ENCODE results near the gene COX7A1. TPM values are rescaled to one million over a fixed set of nuclear protein-coding genes. Genes with fewer than 3 reads are reported as not detected.
A peak's percentile ranks its signal among the peaks of the same experiment; 100 is the strongest.

The COX7A1 gene
- total RNA-seq, 1 donor from 2014 or later = not detected

DNA sequence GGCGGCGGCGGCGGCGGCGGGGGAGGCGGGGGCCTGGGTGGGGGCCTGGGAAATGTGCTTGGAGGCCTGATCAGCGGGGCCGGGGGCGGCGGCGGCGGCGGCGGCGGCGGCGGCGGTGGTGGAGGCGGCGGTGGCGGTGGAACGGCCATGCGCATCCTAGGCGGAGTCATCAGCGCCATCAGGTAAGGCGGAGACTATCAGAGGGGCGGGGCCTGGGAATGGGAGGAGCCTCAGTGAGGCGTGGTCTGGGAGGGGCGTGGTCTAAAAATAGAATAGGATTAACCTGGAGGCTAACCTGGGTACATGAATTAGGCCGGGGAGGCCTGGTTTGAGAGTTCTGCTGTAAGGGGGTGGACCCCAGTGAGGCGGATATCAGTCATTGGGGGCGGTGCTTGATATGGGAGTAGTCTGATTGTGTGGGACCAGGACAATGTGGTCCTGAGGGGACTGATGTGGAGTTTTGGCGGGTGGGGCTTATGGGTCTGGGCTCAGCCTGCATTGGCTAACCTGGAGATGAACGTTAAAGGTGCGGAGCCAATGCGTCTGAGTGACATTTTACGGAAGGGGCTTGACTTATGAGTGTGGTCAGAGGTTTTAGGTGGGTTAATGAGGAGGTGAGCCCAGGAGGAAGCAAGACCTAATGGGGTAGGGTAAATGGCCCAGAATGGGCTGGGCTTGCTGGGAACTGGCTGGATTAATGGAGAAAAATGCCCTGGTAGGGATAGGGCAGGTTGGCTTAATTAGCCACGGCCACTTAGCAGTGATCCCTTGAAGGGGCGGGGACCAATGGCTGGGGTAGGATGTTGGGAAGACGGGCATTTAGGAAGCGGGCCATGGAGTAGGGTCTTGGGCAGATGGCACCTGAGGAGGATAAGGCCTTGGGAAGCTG, 11.0 kb downstream of the COX7A1 start:
- ATAC-seq (ENCODE audit: low read depth) (peak; percentile 78), DNase-seq (peak; percentile 84)
- TF ChIP-seq, protein P1, sequence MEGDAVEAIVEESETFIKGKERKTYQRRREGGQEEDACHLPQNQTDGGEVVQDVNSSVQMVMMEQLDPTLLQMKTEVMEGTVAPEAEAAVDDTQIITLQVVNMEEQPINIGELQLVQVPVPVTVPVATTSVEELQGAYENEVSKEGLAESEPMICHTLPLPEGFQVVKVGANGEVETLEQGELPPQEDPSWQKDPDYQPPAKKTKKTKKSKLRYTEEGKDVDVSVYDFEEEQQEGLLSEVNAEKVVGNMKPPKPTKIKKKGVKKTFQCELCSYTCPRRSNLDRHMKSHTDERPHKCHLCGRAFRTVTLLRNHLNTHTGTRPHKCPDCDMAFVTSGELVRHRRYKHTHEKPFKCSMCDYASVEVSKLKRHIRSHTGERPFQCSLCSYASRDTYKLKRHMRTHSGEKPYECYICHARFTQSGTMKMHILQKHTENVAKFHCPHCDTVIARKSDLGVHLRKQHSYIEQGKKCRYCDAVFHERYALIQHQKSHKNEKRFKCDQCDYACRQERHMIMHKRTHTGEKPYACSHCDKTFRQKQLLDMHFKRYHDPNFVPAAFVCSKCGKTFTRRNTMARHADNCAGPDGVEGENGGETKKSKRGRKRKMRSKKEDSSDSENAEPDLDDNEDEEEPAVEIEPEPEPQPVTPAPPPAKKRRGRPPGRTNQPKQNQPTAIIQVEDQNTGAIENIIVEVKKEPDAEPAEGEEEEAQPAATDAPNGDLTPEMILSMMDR (IDR thresholded peaks at IDR 0.05) = no peak
- H3K27me3 Mint-ChIP-seq = no peaks in the 10 kb centered on the region
- CTCF ChIA-PET = no interaction called here
- peak overlapping the region; percentile 97 for H3K4me3 Mint-ChIP-seq
- H3K9me3 Mint-ChIP-seq = no peaks in the 10 kb centered on the region
- peaks cover 16% of the 10 kb centered on the region for H3K4me1 Mint-ChIP-seq
- H3K27ac Mint-ChIP-seq = peak overlapping the region; percentile 97
- POLR2A ChIA-PET = interaction anchor here (0.7 to 3.6 kb wide), 6 partner anchors 12 to 1024 kb away, joined by 3 to 65 read pairs (median 10); partner anchors contain the start of genes POLR2I, TBCB, THAP8 and ZNF146
- peaks cover 46% of the 10 kb centered on the region for H3K36me3 Mint-ChIP-seq (ENCODE audit: low read depth)
- intact Hi-C loops (cut with micrococcal nuclease) = loop anchor here (2.0 to 5.0 kb wide), 2 partner anchors 242 to 1464 kb away; partner anchors contain the start of genes SCGB2B2 and ZNF302

DNA sequence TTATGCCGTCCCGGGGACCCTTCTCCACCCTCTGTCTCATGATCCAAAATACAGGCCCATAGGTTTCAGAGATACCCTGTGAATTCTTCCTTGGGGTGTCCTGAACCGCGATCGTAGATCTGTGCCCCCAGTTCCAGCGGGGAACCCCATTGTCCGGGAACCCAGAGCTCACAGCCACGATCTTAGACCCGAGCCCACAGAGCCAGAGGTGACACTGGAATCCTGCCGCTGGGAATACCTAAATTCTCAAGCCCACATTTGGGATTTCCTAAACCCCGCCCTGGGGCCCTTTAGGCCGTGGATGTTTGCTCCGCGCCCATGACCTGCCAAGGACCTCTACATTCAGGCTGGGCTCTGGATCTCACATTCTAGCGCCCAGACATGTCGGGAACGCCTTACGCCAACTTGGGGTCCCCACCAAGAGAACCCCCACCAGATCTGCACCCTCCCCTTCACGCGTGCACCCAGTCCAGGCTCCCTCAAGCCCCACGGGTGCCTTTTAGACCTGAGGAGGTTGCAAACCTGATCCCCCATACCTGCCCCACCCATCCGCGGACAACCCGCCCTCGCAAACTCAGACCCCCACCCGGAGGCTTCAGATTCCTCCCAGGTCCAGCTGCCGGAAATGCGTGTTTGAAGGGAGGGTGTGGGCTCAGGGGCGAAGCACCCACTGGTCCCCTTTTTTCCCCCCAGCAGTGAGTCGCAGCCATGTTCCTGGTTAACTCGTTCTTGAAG, 11.8 kb downstream of the COX7A1 start:
- Mint-ChIP-seq H3K27ac (peak overlapping the region; percentile 97), H3K36me3 (ENCODE audit: low read depth) (peaks cover 38% of the 10 kb centered on the region), H3K9me3 (no peaks in the 10 kb centered on the region), H3K4me1 (peaks cover 16% of the 10 kb centered on the region), H3K27me3 (no peaks in the 10 kb centered on the region), H3K4me3 (peak overlapping the region; percentile 97)
- ChIA-PET CTCF (interaction anchor here (1.2 kb wide), 2 partner anchors 13 to 28 kb away, joined by 3 to 12 read pairs; no protein-coding TSS in a partner anchor), POLR2A (interaction anchor here (0.7 to 3.6 kb wide), 8 partner anchors 11 to 1024 kb away, joined by 3 to 65 read pairs (median 6); partner anchors contain the start of genes POLR2I, TBCB, THAP8 and ZNF146)
- DNase-seq = no peak
- intact Hi-C loops (cut with micrococcal nuclease) = loop anchor here (1.0 to 5.0 kb wide), 4 partner anchors 86 to 1463 kb away; partner anchors contain the start of genes ALKBH6, SCGB2B2, THAP8 and WDR62
- ATAC-seq (ENCODE audit: low read depth) = peak; percentile 9
- TF ChIP-seq, protein P1 (IDR thresholded peaks at IDR 0.05) = no peak

DNA sequence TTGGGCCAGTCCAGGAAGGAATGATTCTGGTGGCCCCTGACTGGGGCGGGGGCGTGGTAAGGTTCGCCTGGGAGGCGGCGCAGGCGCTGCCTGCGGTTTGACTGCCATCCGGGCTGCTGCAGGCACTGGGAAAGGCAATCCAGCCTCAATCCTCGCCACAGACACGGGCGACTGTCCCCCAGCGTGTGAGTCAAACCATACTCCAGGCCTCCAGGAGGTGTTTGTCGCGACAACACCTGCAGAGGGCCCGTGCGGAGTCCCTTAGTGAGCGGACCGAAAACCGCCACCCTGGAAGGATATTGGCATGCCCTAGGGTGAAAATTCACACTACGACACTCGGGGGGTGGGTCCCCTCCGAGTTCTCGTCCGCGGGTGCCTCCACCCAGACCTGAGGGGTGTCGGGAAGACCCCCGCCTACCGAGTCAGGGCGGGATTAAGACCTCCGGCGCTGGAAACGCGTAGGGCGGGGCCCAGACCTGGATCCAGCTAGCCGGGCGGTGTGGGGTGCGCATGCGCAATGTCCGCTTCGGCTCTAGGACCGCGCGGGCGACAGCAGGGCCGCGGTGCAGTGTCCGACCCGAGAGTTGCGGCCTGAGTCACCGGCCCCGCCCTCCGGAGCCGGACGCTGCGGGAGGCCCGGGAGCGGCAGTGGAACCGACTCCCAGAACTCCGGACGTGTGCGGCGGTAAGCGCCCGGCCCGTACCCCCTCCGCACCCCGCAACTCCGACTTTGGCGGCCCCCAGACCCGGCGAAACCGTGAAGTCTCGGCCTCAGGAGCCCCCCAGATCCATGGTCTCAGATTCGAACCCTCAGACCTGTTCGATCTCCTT, 12.6 kb downstream of the COX7A1 start, which contains the start of gene CAPNS1:
Gene CAPNS1, plus strand, starts transcription at position 594 of the 831 bp plus-strand sequence. CDS start 946 bp downstream, outside the sequence.
- H3K36me3 Mint-ChIP-seq (ENCODE audit: low read depth) = peaks cover 34% of the 10 kb centered on the region
- POLR2A ChIA-PET = interaction anchor here (0.6 to 3.6 kb wide), 8 partner anchors 10 to 1640 kb away, joined by 3 to 65 read pairs (median 6); partner anchors contain the start of genes POLR2I, PSENEN, TBCB and THAP8

DNA sequence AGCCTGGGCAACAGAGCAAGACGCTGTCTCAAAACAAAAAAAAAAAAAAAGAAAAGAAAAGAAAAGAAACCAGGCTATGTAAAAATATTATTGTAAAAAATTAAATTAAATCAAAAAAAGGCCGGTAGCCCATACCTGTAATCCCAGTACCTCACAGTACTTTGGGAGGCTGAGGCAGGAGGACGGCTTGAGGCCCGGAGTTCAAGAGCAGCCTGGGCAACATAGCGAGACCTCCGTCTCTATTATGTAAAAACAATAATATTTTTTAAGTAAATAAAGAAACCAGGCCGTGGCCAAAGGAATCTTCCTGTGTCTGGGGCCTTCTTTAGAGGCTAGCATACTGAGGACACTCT, 13.2 kb downstream of the COX7A1 start:
- ChIA-PET POLR2A (interaction anchor here (0.6 to 3.6 kb wide), 9 partner anchors 10 to 1641 kb away, joined by 3 to 65 read pairs (median 4); partner anchors contain the start of genes POLR2I, PSENEN, TBCB and THAP8), CTCF (interaction anchor here (1.2 kb wide), 1 partner anchor 11 kb away, joined by 12 read pairs; no protein-coding TSS in a partner anchor)
- DNase-seq (no peak), ATAC-seq (ENCODE audit: low read depth) (no peak)
- Mint-ChIP-seq H3K27me3 (peaks cover 2% of the 10 kb centered on the region), H3K4me1 (peaks cover 16% of the 10 kb centered on the region), H3K27ac (peak overlapping the region; percentile 97), H3K9me3 (no peaks in the 10 kb centered on the region), H3K36me3 (ENCODE audit: low read depth) (peaks cover 31% of the 10 kb centered on the region), H3K4me3 (peak overlapping the region; percentile 97)
- TF ChIP-seq, protein P1 (IDR thresholded peaks at IDR 0.05) = no peak
- intact Hi-C loops (cut with micrococcal nuclease) = loop anchor here (1.0 kb wide), 2 partner anchors 11 to 24 kb away; partner anchors contain the start of gene TBCB

More for the DNA sequence above, 12.6 kb downstream of the COX7A1 start, which contains the start of gene CAPNS1:
- peak within 1 kb of the TSS; percentile 97 for H3K27ac Mint-ChIP-seq
- TF ChIP-seq, protein P1 (IDR thresholded peaks at IDR 0.05) = no peak
- intact Hi-C loops (cut with micrococcal nuclease) = loop anchor here (1.0 to 5.0 kb wide), 6 partner anchors 11 to 1462 kb away; partner anchors contain the start of genes ALKBH6, SCGB2B2, TBCB and THAP8
- no peaks in the 10 kb centered on the region for H3K9me3 Mint-ChIP-seq
- CTCF ChIA-PET = interaction anchor here (1.2 kb wide), 2 partner anchors 12 to 29 kb away, joined by 3 to 12 read pairs; no protein-coding TSS in a partner anchor
- H3K27me3 Mint-ChIP-seq = peaks cover 2% of the 10 kb centered on the region
- ATAC-seq (ENCODE audit: low read depth) (peak; percentile 76), DNase-seq (peak; percentile 93)
- peak within 1 kb of the TSS; percentile 97 for H3K4me3 Mint-ChIP-seq
- peaks cover 16% of the 10 kb centered on the region for H3K4me1 Mint-ChIP-seq

All from activated B cell treated with CpG ODN at 0.5 μM for 24 hours (primary cell).